Measurements from ENCODE around the gene ELMO1. TPM values are rescaled to one million over a fixed set of nuclear protein-coding genes. Genes with fewer than 3 reads are reported as not detected.

Gene ELMO1
- total and polyA plus RNA-seq, 10 of the 15 experiments (the other 5 are each of a cell fraction or from before 2014, with no cell fraction given), result 22.6 to 85.9 (median 56.6) TPM

DNA sequence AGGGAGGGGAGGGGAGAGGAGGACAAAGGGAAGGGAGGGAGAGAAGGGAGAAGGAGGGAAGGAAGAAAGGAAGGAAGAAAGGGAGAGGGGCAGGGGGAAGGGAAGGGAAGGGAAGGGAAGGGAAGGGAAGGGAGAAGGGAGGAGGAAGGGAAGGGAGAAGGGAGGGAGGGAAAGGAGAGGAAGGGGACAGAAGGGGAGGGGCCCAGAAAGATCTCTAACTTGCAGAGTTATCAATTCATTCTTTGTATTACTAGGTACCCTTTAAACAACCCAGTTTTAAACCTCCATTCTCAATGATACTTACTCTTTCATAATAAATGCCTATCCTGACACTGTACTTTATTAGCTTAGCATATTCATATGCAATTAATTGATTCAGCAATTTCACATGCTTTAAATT lies 192.0 kb downstream of the ELMO1 start:
- no peak for ATAC-seq
- Histone ChIP-seq H3K4me1 (ENCODE audit: control insufficient read depth, insufficient read depth, low read length) (no peaks in the 10 kb centered on the region), H2AFZ (ENCODE audit: control insufficient read depth, low read depth, low read length) (no peak overlapping the region), H3K4me2 (ENCODE audit: control insufficient read depth, insufficient read depth) (no peak overlapping the region), H3K9ac (ENCODE audit: control insufficient read depth, insufficient read depth, low read length) (no peak overlapping the region), H4K20me1 (ENCODE audit: control insufficient read depth, insufficient read depth) (no peaks in the 10 kb centered on the region), H3K27me3 (replicated peaks in 1 of 2; ENCODE audit: control insufficient read depth in 2 of 2, insufficient read depth in 2 of 2, low read length in 1 of 2) (no peaks in the 10 kb centered on the region), H3K9me3 (replicated peaks; ENCODE audit: control insufficient read depth, insufficient read depth, low read length) (no peaks in the 10 kb centered on the region), H3K4me3 (no peak overlapping the region), H3K36me3 (ENCODE audit: control insufficient read depth in 2 of 2, insufficient read depth in 2 of 2, low read length in 1 of 2) (peaks cover 0 to 4% of the 10 kb centered on the region in 2 experiments; a peak in 3 of 4 replicates), H3K79me2 (ENCODE audit: control insufficient read depth, insufficient read depth, low read length) (no peaks in the 10 kb centered on the region), H3K27ac (ENCODE audit: control insufficient read depth, insufficient read depth) (no peak overlapping the region)
- BruUV-seq (replicated peaks), result no TSS peak
- intact Hi-C loops (cut with micrococcal nuclease; ENCODE audit: unreplicated experiment), result no loop called here
- ChIA-PET SMC1A (ENCODE audit: uncharacterized antibody, unreplicated experiment) (no interaction called here), POLR2A (no interaction called here), RAD21 (ENCODE audit: unreplicated experiment) (no interaction called here), CTCF (interaction anchor here (1.1 kb wide), 1 partner anchor 95 kb away, joined by 3 read pairs; no protein-coding TSS in a partner anchor)
- no peak for DNase-seq (ENCODE audit: low read depth, low spot score)
- in situ Hi-C loops (cut with MboI), result no loop called here
- FAIRE-seq, result no peak
- TF ChIP-seq CHD4 (IDR thresholded peaks at IDR 0.05), result no peak
- no peak for TF ChIP-seq NR2F1 (conservative IDR thresholded peaks at IDR 0.05)
- TF ChIP-seq RAD21 (IDR thresholded peaks at IDR 0.05; ENCODE audit: insufficient read depth, low read depth, low read length), result no peak
- no peak for TF ChIP-seq TCF12 (IDR thresholded peaks at IDR 0.05; ENCODE audit: low read depth, low read length)
- TF ChIP-seq SUZ12 (IDR thresholded peaks at IDR 0.05; ENCODE audit: unreplicated experiment), result no peak
- TF ChIP-seq STAT3 (IDR thresholded peaks at IDR 0.05; ENCODE audit: low read depth, low read length), result no peak
- TF ChIP-seq, protein P1, sequence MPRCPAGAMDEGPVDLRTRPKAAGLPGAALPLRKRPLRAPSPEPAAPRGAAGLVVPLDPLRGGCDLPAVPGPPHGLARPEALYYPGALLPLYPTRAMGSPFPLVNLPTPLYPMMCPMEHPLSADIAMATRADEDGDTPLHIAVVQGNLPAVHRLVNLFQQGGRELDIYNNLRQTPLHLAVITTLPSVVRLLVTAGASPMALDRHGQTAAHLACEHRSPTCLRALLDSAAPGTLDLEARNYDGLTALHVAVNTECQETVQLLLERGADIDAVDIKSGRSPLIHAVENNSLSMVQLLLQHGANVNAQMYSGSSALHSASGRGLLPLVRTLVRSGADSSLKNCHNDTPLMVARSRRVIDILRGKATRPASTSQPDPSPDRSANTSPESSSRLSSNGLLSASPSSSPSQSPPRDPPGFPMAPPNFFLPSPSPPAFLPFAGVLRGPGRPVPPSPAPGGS (IDR thresholded peaks at IDR 0.05; ENCODE audit: borderline replicate concordance, insufficient read depth, low read depth, low read length, poor library complexity, severe bottlenecking), result no peak

Measured in GM12878 (cell line).